Uterus (tissue), 2 donors: ENCODE results near the gene PLPPR3.

Source experiments
- CTCF ChIP-seq, 4 experiments: fragments of 200-600 bp in 2 of 4; fragments of 450-650 bp in 2 of 4; sonication (generic) in 2 of 4; IDR thresholded peaks; one replicate each; pipeline ENCODE4 v1.5.1; 2016 to 2019; ENCODE audit warnings: antibody characterized with exemption in 4 of 4, mild to moderate bottlenecking in 2 of 4, moderate library complexity in 1 of 4
- POLR2A ChIP-seq, 2 donors: fragments of 450-650 bp; IDR thresholded peaks; one replicate each; pipeline ENCODE4 v1.6.1; 2016; ENCODE audit warnings: antibody characterized with exemption in 2 of 2, mild to moderate bottlenecking in 1 of 2, moderate library complexity in 1 of 2

- TF ChIP-seq CTCF (IDR thresholded peaks at IDR 0.05) (no peak), POLR2A (IDR thresholded peaks at IDR 0.05) (no peak)
These were observed 17.2 kb downstream of the PLPPR3 start for GRCh38 chr19:804419-805165.
